Loucy (cell line): Measurements from ENCODE around the gene NRG3.

Source experiments
- H2AFZ ChIP-seq: fragments of 200-600 bp; sonication (generic); 2 replicates; pipeline ENCODE4 v1.6.0; 2016; ENCODE audit warnings: antibody characterized with exemption, mild to moderate bottlenecking, low read length, moderate library complexity
- H3F3A ChIP-seq: fragments of 200-600 bp; 2 replicates; pipeline ENCODE4 v1.6.0; 2016; ENCODE audit warnings: antibody characterized with exemption, low read depth, mild to moderate bottlenecking
- H3K27me3 ChIP-seq: fragments of 200-600 bp; sonication (generic); 2 replicates; pipeline ENCODE4 v1.6.1; 2014; ENCODE audit warnings: low read length, mild to moderate bottlenecking; ENCODE audit not compliant: insufficient read depth, poor library complexity, severe bottlenecking
- H3K36me3 ChIP-seq: fragments of 200-600 bp; sonication (generic); 2 replicates; pipeline ENCODE4 v1.6.1; 2016; ENCODE audit warnings: low read length; ENCODE audit not compliant: insufficient read depth
- H3K4me1 ChIP-seq: fragments of 200-600 bp; sonication (generic); 2 replicates; pipeline ENCODE4 v1.5.1; 2014; ENCODE audit warnings: low read length, mild to moderate bottlenecking; ENCODE audit not compliant: insufficient read depth, poor library complexity, severe bottlenecking
- H3K4me2 ChIP-seq: fragments of 200-600 bp; sonication (generic); 2 replicates; pipeline ENCODE4 v1.6.0; 2014; ENCODE audit warnings: antibody characterized with exemption, low read length, low read depth, mild to moderate bottlenecking; ENCODE audit not compliant: poor library complexity, severe bottlenecking
- H3K4me3 ChIP-seq: fragments of 200-600 bp; sonication (generic); 2 replicates; pipeline ENCODE4 v1.5.1; 2014; ENCODE audit warnings: low read length, mild to moderate bottlenecking, mixed read lengths; ENCODE audit not compliant: poor library complexity, severe bottlenecking
- H3K79me2 ChIP-seq: fragments of 200-600 bp; sonication (generic); 2 replicates; pipeline ENCODE4 v1.6.1; 2014; ENCODE audit warnings: low read length; ENCODE audit not compliant: insufficient read depth
- H3K9ac ChIP-seq: fragments of 200-600 bp; sonication (generic); 2 replicates; pipeline ENCODE4 v1.6.0; 2014; ENCODE audit warnings: mild to moderate bottlenecking, low read depth, low read length, moderate library complexity; ENCODE audit not compliant: poor library complexity, severe bottlenecking
- H3K9me2 ChIP-seq: fragments of 200-600 bp; sonication (generic); replicated peaks from 2 replicates; pipeline ENCODE4 v1.6.1; 2016; ENCODE audit warnings: low read depth, low read length, mixed read lengths
- H3K9me3 ChIP-seq: fragments of 200-600 bp; sonication (generic); 2 replicates; pipeline ENCODE4 v1.6.1; 2014; ENCODE audit warnings: mild to moderate bottlenecking, antibody characterized with exemption, low read length, low read depth; ENCODE audit not compliant: insufficient read depth
- H4K20me1 ChIP-seq: fragments of 200-600 bp; sonication (generic); 2 replicates; pipeline ENCODE4 v1.6.0; 2014; ENCODE audit warnings: antibody characterized with exemption, low read length, mild to moderate bottlenecking; ENCODE audit not compliant: insufficient read depth, poor library complexity, severe bottlenecking
- EZH2phosphoT487 ChIP-seq: fragments of 200-600 bp; IDR thresholded peaks from 2 replicates; pipeline ENCODE4 v1.6.1; 2018; ENCODE audit warnings: antibody characterized with exemption, mild to moderate bottlenecking, moderate library complexity, borderline replicate concordance
- TF ChIP-seq, protein P1 (sequence below): fragments of 200-600 bp; sonication (generic); conservative IDR thresholded peaks from 2 replicates; pipeline ENCODE4 v1.5.1; 2014; ENCODE audit warnings: mild to moderate bottlenecking, antibody characterized with exemption, low read length

Gene NRG3

DNA sequence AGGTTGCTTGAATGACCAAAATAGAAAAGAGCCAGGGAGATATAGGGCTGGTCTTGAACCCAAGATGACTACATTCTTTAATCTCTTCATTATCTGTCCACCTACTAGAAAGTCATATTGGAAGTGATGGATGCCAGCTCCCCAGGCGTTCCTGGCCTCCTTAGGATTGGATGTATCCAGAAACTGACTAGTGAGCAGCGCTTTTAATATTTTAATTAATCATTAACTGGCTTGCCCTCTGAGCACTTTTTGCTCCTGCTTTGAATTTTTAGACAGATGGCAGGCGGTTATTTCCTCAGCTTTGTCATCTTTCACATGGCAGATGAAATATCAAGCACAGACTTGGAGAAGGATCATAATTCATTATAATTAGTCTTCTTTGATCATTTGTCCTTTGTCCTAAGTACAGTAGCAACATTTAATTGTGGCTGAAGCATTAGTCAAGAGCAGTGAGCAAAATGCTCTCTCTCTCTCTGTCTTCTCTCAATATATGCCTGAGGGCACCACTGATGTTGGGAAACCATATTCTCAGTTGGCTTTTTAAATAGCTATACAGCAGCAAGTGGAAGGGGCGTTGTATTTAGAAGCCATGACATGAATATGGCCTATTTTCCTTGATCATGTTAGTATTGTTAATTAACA is 588.0 kb downstream of the NRG3 start:
- no peak overlapping the region for H3K4me3 ChIP-seq

DNA sequence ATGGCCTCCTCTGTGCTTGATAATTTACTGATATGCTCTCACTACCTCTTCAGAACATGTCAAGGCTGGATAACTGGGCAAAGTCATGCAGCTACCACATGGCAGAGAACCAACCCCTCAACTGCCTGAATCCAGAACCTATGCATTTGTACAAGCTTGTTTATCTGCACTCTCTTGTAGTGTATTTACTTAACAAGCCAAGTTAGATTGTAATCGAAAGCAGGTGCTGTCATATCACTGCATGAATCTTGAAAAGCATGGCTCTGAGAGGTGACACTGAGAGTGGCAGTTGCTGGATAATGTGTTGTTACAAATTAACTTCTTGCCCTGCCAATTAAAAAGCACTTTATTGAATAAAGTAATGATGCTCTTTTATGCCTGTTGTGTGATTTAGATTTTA is 588.6 kb downstream of the NRG3 start:
- no peak for TF ChIP-seq EZH2phosphoT487
- TF ChIP-seq, protein P1, sequence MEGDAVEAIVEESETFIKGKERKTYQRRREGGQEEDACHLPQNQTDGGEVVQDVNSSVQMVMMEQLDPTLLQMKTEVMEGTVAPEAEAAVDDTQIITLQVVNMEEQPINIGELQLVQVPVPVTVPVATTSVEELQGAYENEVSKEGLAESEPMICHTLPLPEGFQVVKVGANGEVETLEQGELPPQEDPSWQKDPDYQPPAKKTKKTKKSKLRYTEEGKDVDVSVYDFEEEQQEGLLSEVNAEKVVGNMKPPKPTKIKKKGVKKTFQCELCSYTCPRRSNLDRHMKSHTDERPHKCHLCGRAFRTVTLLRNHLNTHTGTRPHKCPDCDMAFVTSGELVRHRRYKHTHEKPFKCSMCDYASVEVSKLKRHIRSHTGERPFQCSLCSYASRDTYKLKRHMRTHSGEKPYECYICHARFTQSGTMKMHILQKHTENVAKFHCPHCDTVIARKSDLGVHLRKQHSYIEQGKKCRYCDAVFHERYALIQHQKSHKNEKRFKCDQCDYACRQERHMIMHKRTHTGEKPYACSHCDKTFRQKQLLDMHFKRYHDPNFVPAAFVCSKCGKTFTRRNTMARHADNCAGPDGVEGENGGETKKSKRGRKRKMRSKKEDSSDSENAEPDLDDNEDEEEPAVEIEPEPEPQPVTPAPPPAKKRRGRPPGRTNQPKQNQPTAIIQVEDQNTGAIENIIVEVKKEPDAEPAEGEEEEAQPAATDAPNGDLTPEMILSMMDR, result no peak
- H3K79me2 ChIP-seq, result no peaks in the 10 kb centered on the region
- H3K4me3 ChIP-seq, result no peak overlapping the region
- no peaks in the 10 kb centered on the region for H4K20me1 ChIP-seq
- H3K9me3 ChIP-seq, result no peaks in the 10 kb centered on the region
- no peak overlapping the region for H2AFZ ChIP-seq
- no peaks in the 10 kb centered on the region for H3K4me1 ChIP-seq
- no peaks in the 10 kb centered on the region for H3F3A ChIP-seq
- H3K27me3 ChIP-seq, result no peaks in the 10 kb centered on the region
- no peak overlapping the region for H3K4me2 ChIP-seq
- H3K36me3 ChIP-seq, result no peaks in the 10 kb centered on the region
- no peak overlapping the region for H3K9ac ChIP-seq
- H3K9me2 ChIP-seq, result no peaks in the 10 kb centered on the region

More for the DNA sequence above, 588.0 kb downstream of the NRG3 start:
- no peaks in the 10 kb centered on the region for H4K20me1 ChIP-seq
- no peaks in the 10 kb centered on the region for H3K27me3 ChIP-seq
- no peaks in the 10 kb centered on the region for H3K9me3 ChIP-seq
- H3K9ac ChIP-seq, result no peak overlapping the region
- H3K4me1 ChIP-seq, result no peaks in the 10 kb centered on the region
- H3K79me2 ChIP-seq, result no peaks in the 10 kb centered on the region
- H3K4me2 ChIP-seq, result no peak overlapping the region
- H3K9me2 ChIP-seq, result no peaks in the 10 kb centered on the region
- H3F3A ChIP-seq, result no peaks in the 10 kb centered on the region
- no peak overlapping the region for H2AFZ ChIP-seq
- TF ChIP-seq EZH2phosphoT487, result no peak
- TF ChIP-seq, protein P1, result no peak
- H3K36me3 ChIP-seq, result no peaks in the 10 kb centered on the region

DNA sequence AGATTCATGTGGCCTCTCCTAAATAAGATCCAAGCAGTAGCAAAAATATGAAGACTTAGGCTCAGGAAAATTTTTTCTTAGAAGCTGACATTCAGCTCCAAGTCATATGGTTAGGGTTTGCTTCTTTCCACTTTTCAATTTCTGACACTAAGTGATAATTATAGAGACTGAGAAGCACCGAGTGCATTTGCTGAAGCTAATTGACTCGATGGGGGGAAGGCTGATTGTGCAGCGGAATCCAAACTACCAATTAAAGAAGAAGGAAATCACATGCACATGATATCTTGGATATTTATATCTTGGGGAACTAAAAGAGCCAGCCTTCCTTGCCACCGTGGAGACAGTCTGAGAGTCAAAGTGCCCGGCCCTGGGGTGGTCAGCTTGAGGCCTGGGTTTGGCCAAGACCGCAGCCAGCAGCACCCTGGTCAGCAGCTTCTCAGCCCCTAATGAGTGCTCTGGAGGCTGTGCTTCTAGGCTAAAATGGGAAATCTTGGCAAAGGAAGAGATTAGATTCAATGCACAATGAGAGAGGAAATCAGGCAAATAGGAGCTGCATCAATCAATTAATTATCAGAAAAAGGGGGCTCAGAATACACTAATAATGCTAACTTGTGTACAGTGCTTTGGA is 589.3 kb downstream of the NRG3 start:
- no peaks in the 10 kb centered on the region for H3K36me3 ChIP-seq
- no peaks in the 10 kb centered on the region for H3K27me3 ChIP-seq
- H3K4me2 ChIP-seq, result no peak overlapping the region
- no peaks in the 10 kb centered on the region for H4K20me1 ChIP-seq
- no peak overlapping the region for H3K9ac ChIP-seq
- no peaks in the 10 kb centered on the region for H3K79me2 ChIP-seq
- no peaks in the 10 kb centered on the region for H3K9me3 ChIP-seq
- H3K9me2 ChIP-seq, result no peaks in the 10 kb centered on the region
- no peaks in the 10 kb centered on the region for H3K4me1 ChIP-seq
- H2AFZ ChIP-seq, result no peak overlapping the region
- TF ChIP-seq, protein P1, result no peak
- no peak for TF ChIP-seq EZH2phosphoT487
- no peak overlapping the region for H3K4me3 ChIP-seq
- no peaks in the 10 kb centered on the region for H3F3A ChIP-seq
